Measurements from ENCODE around the gene TMEM87A.

TMEM87A gene

GRCh38 chr15:42190370-42190769 is 82.9 kb downstream of the TMEM87A start:
- ChIA-PET POLR2A (no interaction called here), CTCF (no interaction called here)
- H3K36me3 ChIP-seq (ENCODE audit: control insufficient read depth in 2 of 2, insufficient read depth in 1 of 2, low read length in 2 of 2), result peaks cover 10 to 57% of the 10 kb centered on the region in 2 experiments
- no peak for TF ChIP-seq ZNF133 (tag by site-specific recombination; IDR thresholded peaks at IDR 0.05)
- no peak for TF ChIP-seq SCRT1 (tag by site-specific recombination; IDR thresholded peaks at IDR 0.05; ENCODE audit: borderline replicate concordance)
- no peak for TF ChIP-seq ZNF280D (tag by site-specific recombination; IDR thresholded peaks at IDR 0.05)
- no peak for TF ChIP-seq ZSCAN5A (tag by site-specific recombination; IDR thresholded peaks at IDR 0.05)
- no peak for TF ChIP-seq ZNF335 (tag by site-specific recombination; conservative IDR thresholded peaks at IDR 0.05)
- TF ChIP-seq, protein P1, sequence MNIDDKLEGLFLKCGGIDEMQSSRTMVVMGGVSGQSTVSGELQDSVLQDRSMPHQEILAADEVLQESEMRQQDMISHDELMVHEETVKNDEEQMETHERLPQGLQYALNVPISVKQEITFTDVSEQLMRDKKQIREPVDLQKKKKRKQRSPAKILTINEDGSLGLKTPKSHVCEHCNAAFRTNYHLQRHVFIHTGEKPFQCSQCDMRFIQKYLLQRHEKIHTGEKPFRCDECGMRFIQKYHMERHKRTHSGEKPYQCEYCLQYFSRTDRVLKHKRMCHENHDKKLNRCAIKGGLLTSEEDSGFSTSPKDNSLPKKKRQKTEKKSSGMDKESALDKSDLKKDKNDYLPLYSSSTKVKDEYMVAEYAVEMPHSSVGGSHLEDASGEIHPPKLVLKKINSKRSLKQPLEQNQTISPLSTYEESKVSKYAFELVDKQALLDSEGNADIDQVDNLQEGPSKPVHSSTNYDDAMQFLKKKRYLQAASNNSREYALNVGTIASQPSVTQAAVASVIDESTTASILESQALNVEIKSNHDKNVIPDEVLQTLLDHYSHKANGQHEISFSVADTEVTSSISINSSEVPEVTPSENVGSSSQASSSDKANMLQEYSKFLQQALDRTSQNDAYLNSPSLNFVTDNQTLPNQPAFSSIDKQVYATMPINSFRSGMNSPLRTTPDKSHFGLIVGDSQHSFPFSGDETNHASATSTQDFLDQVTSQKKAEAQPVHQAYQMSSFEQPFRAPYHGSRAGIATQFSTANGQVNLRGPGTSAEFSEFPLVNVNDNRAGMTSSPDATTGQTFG (tag by site-specific recombination; IDR thresholded peaks at IDR 0.05; ENCODE audit: borderline replicate concordance), result no peak
- no peak for TF ChIP-seq ZBTB20 (tag by site-specific recombination; IDR thresholded peaks at IDR 0.05)
- TF ChIP-seq IKZF3 (tag by site-specific recombination; IDR thresholded peaks at IDR 0.05), result no peak
- TF ChIP-seq ZBTB48 (tag by site-specific recombination; IDR thresholded peaks at IDR 0.05), result no peak
- no peak for TF ChIP-seq ZNF2 (tag by site-specific recombination; IDR thresholded peaks at IDR 0.05)
- no peak for TF ChIP-seq ZNF155 (tag by site-specific recombination; IDR thresholded peaks at IDR 0.05)
- TF ChIP-seq ZNF791 (tag by site-specific recombination; IDR thresholded peaks at IDR 0.05), result no peak
- TF ChIP-seq WT1 (tag by site-specific recombination; IDR thresholded peaks at IDR 0.05), result no peak
- TF ChIP-seq ZNF580 (tag by site-specific recombination; IDR thresholded peaks at IDR 0.05), result no peak
- no peak for TF ChIP-seq GLI2 (tag by site-specific recombination; IDR thresholded peaks at IDR 0.05; ENCODE audit: borderline replicate concordance, low read depth)
- TF ChIP-seq, protein P2, sequence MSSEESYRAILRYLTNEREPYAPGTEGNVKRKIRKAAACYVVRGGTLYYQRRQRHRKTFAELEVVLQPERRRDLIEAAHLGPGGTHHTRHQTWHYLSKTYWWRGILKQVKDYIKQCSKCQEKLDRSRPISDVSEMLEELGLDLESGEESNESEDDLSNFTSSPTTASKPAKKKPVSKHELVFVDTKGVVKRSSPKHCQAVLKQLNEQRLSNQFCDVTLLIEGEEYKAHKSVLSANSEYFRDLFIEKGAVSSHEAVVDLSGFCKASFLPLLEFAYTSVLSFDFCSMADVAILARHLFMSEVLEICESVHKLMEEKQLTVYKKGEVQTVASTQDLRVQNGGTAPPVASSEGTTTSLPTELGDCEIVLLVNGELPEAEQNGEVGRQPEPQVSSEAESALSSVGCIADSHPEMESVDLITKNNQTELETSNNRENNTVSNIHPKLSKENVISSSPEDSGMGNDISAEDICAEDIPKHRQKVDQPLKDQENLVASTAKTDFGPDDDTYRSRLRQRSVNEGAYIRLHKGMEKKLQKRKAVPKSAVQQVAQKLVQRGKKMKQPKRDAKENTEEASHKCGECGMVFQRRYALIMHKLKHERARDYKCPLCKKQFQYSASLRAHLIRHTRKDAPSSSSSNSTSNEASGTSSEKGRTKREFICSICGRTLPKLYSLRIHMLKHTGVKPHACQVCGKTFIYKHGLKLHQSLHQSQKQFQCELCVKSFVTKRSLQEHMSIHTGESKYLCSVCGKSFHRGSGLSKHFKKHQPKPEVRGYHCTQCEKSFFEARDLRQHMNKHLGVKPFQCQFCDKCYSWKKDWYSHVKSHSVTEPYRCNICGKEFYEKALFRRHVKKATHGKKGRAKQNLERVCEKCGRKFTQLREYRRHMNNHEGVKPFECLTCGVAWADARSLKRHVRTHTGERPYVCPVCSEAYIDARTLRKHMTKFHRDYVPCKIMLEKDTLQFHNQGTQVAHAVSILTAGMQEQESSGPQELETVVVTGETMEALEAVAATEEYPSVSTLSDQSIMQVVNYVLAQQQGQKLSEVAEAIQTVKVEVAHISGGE (tag by site-specific recombination; conservative IDR thresholded peaks at IDR 0.05; ENCODE audit: low read depth), result no peak
- TF ChIP-seq, protein P3, sequence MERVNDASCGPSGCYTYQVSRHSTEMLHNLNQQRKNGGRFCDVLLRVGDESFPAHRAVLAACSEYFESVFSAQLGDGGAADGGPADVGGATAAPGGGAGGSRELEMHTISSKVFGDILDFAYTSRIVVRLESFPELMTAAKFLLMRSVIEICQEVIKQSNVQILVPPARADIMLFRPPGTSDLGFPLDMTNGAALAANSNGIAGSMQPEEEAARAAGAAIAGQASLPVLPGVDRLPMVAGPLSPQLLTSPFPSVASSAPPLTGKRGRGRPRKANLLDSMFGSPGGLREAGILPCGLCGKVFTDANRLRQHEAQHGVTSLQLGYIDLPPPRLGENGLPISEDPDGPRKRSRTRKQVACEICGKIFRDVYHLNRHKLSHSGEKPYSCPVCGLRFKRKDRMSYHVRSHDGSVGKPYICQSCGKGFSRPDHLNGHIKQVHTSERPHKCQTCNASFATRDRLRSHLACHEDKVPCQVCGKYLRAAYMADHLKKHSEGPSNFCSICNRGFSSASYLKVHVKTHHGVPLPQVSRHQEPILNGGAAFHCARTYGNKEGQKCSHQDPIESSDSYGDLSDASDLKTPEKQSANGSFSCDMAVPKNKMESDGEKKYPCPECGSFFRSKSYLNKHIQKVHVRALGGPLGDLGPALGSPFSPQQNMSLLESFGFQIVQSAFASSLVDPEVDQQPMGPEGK (tag by site-specific recombination; IDR thresholded peaks at IDR 0.05), result no peak
- H3K9me3 ChIP-seq (ENCODE audit: control insufficient read depth, insufficient read depth, low read depth, low read length), result no peaks in the 10 kb centered on the region
- no peak overlapping the region for H3K4me3 ChIP-seq (ENCODE audit: low read depth, low read length)
- no peak overlapping the region for H3K27ac ChIP-seq (ENCODE audit: extremely low read depth, low read depth, low read length)
- no peaks in the 10 kb centered on the region for H3K4me1 ChIP-seq (ENCODE audit: control insufficient read depth, insufficient read depth, low read length)

Data from HEK293 (cell line).